ENCODE measurements around the gene SLC37A1.

SLC37A1 gene

GRCh38 chr21:42566524-42567213 is 53.0 kb downstream of the SLC37A1 start:
- Histone ChIP-seq H3F3A (ENCODE audit: low read depth) (no peaks in the 10 kb centered on the region), H3K36me3 (ENCODE audit: insufficient read depth, low read length) (peaks cover 92% of the 10 kb centered on the region), H3K9me3 (ENCODE audit: insufficient read depth, low read depth, low read length) (no peaks in the 10 kb centered on the region), H3K4me1 (ENCODE audit: insufficient read depth, low read length, poor library complexity, severe bottlenecking) (no peaks in the 10 kb centered on the region), H3K9me2 (replicated peaks; ENCODE audit: low read depth, low read length) (no peaks in the 10 kb centered on the region), H3K9ac (ENCODE audit: low read depth, low read length, poor library complexity, severe bottlenecking) (no peak overlapping the region), H3K79me2 (ENCODE audit: insufficient read depth, low read length) (no peaks in the 10 kb centered on the region), H3K4me2 (ENCODE audit: low read depth, low read length, poor library complexity, severe bottlenecking) (no peak overlapping the region), H2AFZ (ENCODE audit: low read length) (no peak overlapping the region), H3K4me3 (ENCODE audit: low read length, poor library complexity, severe bottlenecking) (no peak overlapping the region), H4K20me1 (ENCODE audit: insufficient read depth, low read length, poor library complexity, severe bottlenecking) (no peaks in the 10 kb centered on the region), H3K27me3 (ENCODE audit: insufficient read depth, low read length, poor library complexity, severe bottlenecking) (no peaks in the 10 kb centered on the region)
- no peak for TF ChIP-seq CTCF (conservative IDR thresholded peaks at IDR 0.05; ENCODE audit: low read length)
- TF ChIP-seq EZH2phosphoT487 (IDR thresholded peaks at IDR 0.05; ENCODE audit: borderline replicate concordance) = no peak

- TF ChIP-seq EZH2phosphoT487 (IDR thresholded peaks at IDR 0.05; ENCODE audit: borderline replicate concordance) = no peak
- TF ChIP-seq CTCF (conservative IDR thresholded peaks at IDR 0.05; ENCODE audit: low read length) = no peak
- H3K9ac ChIP-seq (ENCODE audit: low read depth, low read length, poor library complexity, severe bottlenecking) = no peak overlapping the region
- H3K4me3 ChIP-seq (ENCODE audit: low read length, poor library complexity, severe bottlenecking) = no peak overlapping the region
- H3K9me2 ChIP-seq (replicated peaks; ENCODE audit: low read depth, low read length) = no peaks in the 10 kb centered on the region
- H3K9me3 ChIP-seq (ENCODE audit: insufficient read depth, low read depth, low read length) = no peaks in the 10 kb centered on the region
- H2AFZ ChIP-seq (ENCODE audit: low read length) = no peak overlapping the region
- no peaks in the 10 kb centered on the region for H3K4me1 ChIP-seq (ENCODE audit: insufficient read depth, low read length, poor library complexity, severe bottlenecking)
- H4K20me1 ChIP-seq (ENCODE audit: insufficient read depth, low read length, poor library complexity, severe bottlenecking) = no peaks in the 10 kb centered on the region
- H3F3A ChIP-seq (ENCODE audit: low read depth) = no peaks in the 10 kb centered on the region
- no peaks in the 10 kb centered on the region for H3K27me3 ChIP-seq (ENCODE audit: insufficient read depth, low read length, poor library complexity, severe bottlenecking)
- no peak overlapping the region for H3K4me2 ChIP-seq (ENCODE audit: low read depth, low read length, poor library complexity, severe bottlenecking)
- peaks cover 92% of the 10 kb centered on the region for H3K36me3 ChIP-seq (ENCODE audit: insufficient read depth, low read length)
- H3K79me2 ChIP-seq (ENCODE audit: insufficient read depth, low read length) = no peaks in the 10 kb centered on the region
Measured at GRCh38 chr21:42567214-42567555, 53.5 kb downstream of the SLC37A1 start.

GRCh38 chr21:42567861-42568260 is 54.2 kb downstream of the SLC37A1 start:
- H3K4me2 ChIP-seq (ENCODE audit: low read depth, low read length, poor library complexity, severe bottlenecking) = no peak overlapping the region
- H3F3A ChIP-seq (ENCODE audit: low read depth) = no peaks in the 10 kb centered on the region
- H2AFZ ChIP-seq (ENCODE audit: low read length) = no peak overlapping the region
- H4K20me1 ChIP-seq (ENCODE audit: insufficient read depth, low read length, poor library complexity, severe bottlenecking) = no peaks in the 10 kb centered on the region
- H3K4me1 ChIP-seq (ENCODE audit: insufficient read depth, low read length, poor library complexity, severe bottlenecking) = no peaks in the 10 kb centered on the region
- TF ChIP-seq EZH2phosphoT487 (IDR thresholded peaks at IDR 0.05; ENCODE audit: borderline replicate concordance) (no peak), CTCF (conservative IDR thresholded peaks at IDR 0.05; ENCODE audit: low read length) (no peak)
- H3K9ac ChIP-seq (ENCODE audit: low read depth, low read length, poor library complexity, severe bottlenecking) = no peak overlapping the region
- H3K79me2 ChIP-seq (ENCODE audit: insufficient read depth, low read length) = no peaks in the 10 kb centered on the region
- H3K9me3 ChIP-seq (ENCODE audit: insufficient read depth, low read depth, low read length) = no peaks in the 10 kb centered on the region
- no peaks in the 10 kb centered on the region for H3K9me2 ChIP-seq (replicated peaks; ENCODE audit: low read depth, low read length)
- H3K27me3 ChIP-seq (ENCODE audit: insufficient read depth, low read length, poor library complexity, severe bottlenecking) = no peaks in the 10 kb centered on the region
- H3K4me3 ChIP-seq (ENCODE audit: low read length, poor library complexity, severe bottlenecking) = no peak overlapping the region
- peaks cover 90% of the 10 kb centered on the region; the same call in 1 of the 2 replicates for H3K36me3 ChIP-seq (ENCODE audit: insufficient read depth, low read length)

Data from Loucy (cell line).